Gastrocnemius medialis (tissue), 4 donors: ENCODE data around the gene TANGO6.
A peak's percentile ranks its signal among the peaks of the same experiment; 100 is the strongest.

Experiments used
- CTCF ChIP-seq, 5 experiments: fragments of 450-650 bp in 3 of 5; fragments of 200-600 bp in 2 of 5; sonication (generic) in 2 of 5; IDR thresholded peaks in 4 of 5; conservative IDR thresholded peaks in 1 of 5; 1 replicate in 4 of 5; 2 replicates in 1 of 5; pipeline ENCODE4 v1.5.1; 2016 to 2019; ENCODE audit warnings: antibody characterized with exemption in 5 of 5, mild to moderate bottlenecking in 3 of 5, moderate library complexity in 3 of 5
- POLR2A ChIP-seq, 2 donors: fragments of 450-650 bp; IDR thresholded peaks; one replicate each; pipeline ENCODE4 v1.6.1; 2017; ENCODE audit warnings: antibody characterized with exemption in 2 of 2, mild to moderate bottlenecking in 2 of 2, moderate library complexity in 2 of 2

- peak in 1 of 5 experiments; percentile 15 for TF ChIP-seq CTCF (IDR thresholded peaks at IDR 0.05 in 4 of 5, conservative IDR thresholded peaks at IDR 0.05 in 1 of 5)
- no peak for TF ChIP-seq POLR2A (IDR thresholded peaks at IDR 0.05)
Observed at GRCh38 chr16:69083306-69083941, 240.1 kb downstream of the TANGO6 start.
